Heart left ventricle (tissue), 13 donors: Measurements from ENCODE around the gene RABGGTA.

Experiments
- POLR2A ChIP-seq, 2 donors: fragments of 450-650 bp; IDR thresholded peaks; one replicate each; pipeline ENCODE4 v1.6.1; 2017; ENCODE audit warnings: antibody characterized with exemption in 2 of 2, mild to moderate bottlenecking in 2 of 2, moderate library complexity in 2 of 2
- TF ChIP-seq, protein P1 (sequence below), 12 donors: fragments of 200-600 bp; sonication (generic) in 4 of 12; IDR thresholded peaks; one replicate each; pipeline versions ENCODE4 v1.5.0 to v1.8.0; 2018 to 2022; ENCODE audit warnings: antibody characterized with exemption in 12 of 12, mild to moderate bottlenecking in 5 of 12
- donor health status: ischemic (EF 13 %, LVEDD 7.1; RV severe dilation, severe dysfunction).
- donor health status: DM: no; HTN: yes; CAD: no.
- donor health status: DM: no; HTN: no; CAD: no.
- donor health status: ischemic (EF 25% LVEDD 6.9; RV normal size, moderate dysfunction).
- donor health status: ischemic (EF 25% LVEDD 5.7; RV mildly dilated, moderate dysfunction).
- donor health status: ischemic (EF 35%, LVEDD 5.7; RV mildly dilated, moderate dysfunction).
- donor health status: nonischemic (EF 11% LVEDD 7.7; RV severe dilation, severe dysfunction).
- donor health status: DM: yes; HTN: yes; CAD: no.
- donor health status: PGD.
- donor health status: ischemic (EF 29% LVEDD 5.4; RV normal size, mild dysfunction).
- donor health status: nonischemic (EF 23%, LVEDD 6.1; RV moderate dilation, normal function).

DNA sequence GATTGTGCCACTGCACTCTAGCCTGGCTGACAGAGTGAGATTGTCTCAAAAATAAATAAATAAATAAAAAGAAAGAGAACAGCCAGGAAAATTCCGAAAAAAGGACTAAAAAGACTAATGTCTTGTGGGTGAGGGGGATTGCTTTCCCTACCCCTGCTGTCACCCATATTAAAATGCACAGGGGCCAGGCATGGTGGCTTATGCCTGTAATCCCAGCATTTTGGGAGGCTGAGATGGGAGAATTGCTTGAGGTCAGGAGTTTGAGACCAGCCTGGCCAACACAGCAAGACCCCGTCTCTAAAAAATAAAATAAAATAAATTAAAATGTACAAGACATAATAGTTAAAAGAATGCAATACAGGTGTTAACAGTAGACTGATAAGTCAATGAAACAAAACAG is 22.1 kb upstream of the RABGGTA start:
- TF ChIP-seq, protein P1, sequence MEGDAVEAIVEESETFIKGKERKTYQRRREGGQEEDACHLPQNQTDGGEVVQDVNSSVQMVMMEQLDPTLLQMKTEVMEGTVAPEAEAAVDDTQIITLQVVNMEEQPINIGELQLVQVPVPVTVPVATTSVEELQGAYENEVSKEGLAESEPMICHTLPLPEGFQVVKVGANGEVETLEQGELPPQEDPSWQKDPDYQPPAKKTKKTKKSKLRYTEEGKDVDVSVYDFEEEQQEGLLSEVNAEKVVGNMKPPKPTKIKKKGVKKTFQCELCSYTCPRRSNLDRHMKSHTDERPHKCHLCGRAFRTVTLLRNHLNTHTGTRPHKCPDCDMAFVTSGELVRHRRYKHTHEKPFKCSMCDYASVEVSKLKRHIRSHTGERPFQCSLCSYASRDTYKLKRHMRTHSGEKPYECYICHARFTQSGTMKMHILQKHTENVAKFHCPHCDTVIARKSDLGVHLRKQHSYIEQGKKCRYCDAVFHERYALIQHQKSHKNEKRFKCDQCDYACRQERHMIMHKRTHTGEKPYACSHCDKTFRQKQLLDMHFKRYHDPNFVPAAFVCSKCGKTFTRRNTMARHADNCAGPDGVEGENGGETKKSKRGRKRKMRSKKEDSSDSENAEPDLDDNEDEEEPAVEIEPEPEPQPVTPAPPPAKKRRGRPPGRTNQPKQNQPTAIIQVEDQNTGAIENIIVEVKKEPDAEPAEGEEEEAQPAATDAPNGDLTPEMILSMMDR (IDR thresholded peaks at IDR 0.05), result no peak
- TF ChIP-seq POLR2A (IDR thresholded peaks at IDR 0.05), result no peak
